Activated CD8-positive, alpha-beta T cell treated with anti-CD3 and anti-CD28 coated beads for 36 hours (primary cell): Measurements from ENCODE around the gene ZBTB25. TPM values are rescaled to one million over a fixed set of nuclear protein-coding genes. Genes with fewer than 3 reads are reported as not detected.

Experiments used
- ATAC-seq: fragments of 200-7000 bp; cut with Tn5 transposase; one replicate; pipeline ENCODE4 v1.10.0; 2021; ENCODE audit warnings: mild to moderate bottlenecking, moderate library complexity
- CTCF ChIA-PET: fragments of 350-600 bp; sonication (Branson Sonifier 250); formaldehyde crosslinking; loops from one replicate; lab custom pipeline; 2021; ENCODE audit warnings: antibody characterized with exemption; lab: Charles Lee
- POLR2A ChIA-PET: fragments of 350-600 bp; sonication (Branson Sonifier 250); formaldehyde crosslinking; loops from one replicate; lab custom pipeline; 2021; ENCODE audit warnings: antibody characterized with exemption; lab: Charles Lee
- DNase-seq: peaks from one replicate; pipeline ENCODE4 v3.0.0-alpha.2; 2020
- H3K27ac Mint-ChIP-seq: one replicate; pipeline ENCODE4 v1.8.0; 2021; ENCODE audit warnings: mild to moderate bottlenecking, mixed read lengths
- H3K27me3 Mint-ChIP-seq: one replicate; pipeline ENCODE4 v1.8.0; 2021; ENCODE audit warnings: mixed read lengths
- H3K36me3 Mint-ChIP-seq: one replicate; pipeline ENCODE4 v1.8.0; 2021; ENCODE audit warnings: low read depth, mixed read lengths
- H3K4me1 Mint-ChIP-seq: one replicate; pipeline ENCODE4 v1.8.0; 2021; ENCODE audit warnings: low read depth, mixed read lengths
- H3K4me3 Mint-ChIP-seq: one replicate; pipeline ENCODE4 v1.8.0; 2021; ENCODE audit warnings: mild to moderate bottlenecking, moderate library complexity, mixed read lengths
- H3K9me3 Mint-ChIP-seq: one replicate; pipeline ENCODE4 v1.8.0; 2021; ENCODE audit warnings: mixed read lengths
- CTCF ChIP-seq: fragments of 200-600 bp; IDR thresholded peaks from one replicate; pipeline ENCODE4 v1.8.0; 2022; ENCODE audit warnings: antibody characterized with exemption, mild to moderate bottlenecking
- intact Hi-C: fragments of 100-400 bp; cut with micrococcal nuclease; formaldehyde crosslinking; loops from one replicate; pipeline ENCODE4 v1.10.0; 2022
- total RNA-seq, 2 experiments: library from RNA; stranded (reverse); gene quantifications; one replicate each; pipeline ENCODE4 v1.2.3, GENCODE V29; 2021

The ZBTB25 gene
- total RNA-seq, 2 experiments from 2014 or later = 58.6 to 58.8 TPM

- no peak overlapping the region for H3K4me3 Mint-ChIP-seq
- no peaks in the 10 kb centered on the region for H3K9me3 Mint-ChIP-seq
- H3K27me3 Mint-ChIP-seq = no peaks in the 10 kb centered on the region
- CTCF ChIA-PET = interaction anchor here (0.7 to 3.3 kb wide), 2 partner anchors 9 to 28 kb away, joined by 4 to 10 read pairs; no protein-coding TSS in a partner anchor
- DNase-seq (no peak), ATAC-seq (no peak)
- intact Hi-C loops = no loop called here
- H3K4me1 Mint-ChIP-seq = peaks cover 11% of the 10 kb centered on the region
- peaks cover 44% of the 10 kb centered on the region for H3K36me3 Mint-ChIP-seq
- no peak overlapping the region for H3K27ac Mint-ChIP-seq
- POLR2A ChIA-PET = no interaction called here
- TF ChIP-seq CTCF = no peak
Observed at GRCh38 chr14:64401949-64402348, 101.7 kb downstream of the ZBTB25 start.

GRCh38 chr14:64400829-64401459 is 102.7 kb downstream of the ZBTB25 start:
- Mint-ChIP-seq H3K4me1 (peaks cover 11% of the 10 kb centered on the region), H3K9me3 (no peaks in the 10 kb centered on the region), H3K36me3 (peaks cover 40% of the 10 kb centered on the region), H3K27ac (no peak overlapping the region), H3K4me3 (no peak overlapping the region), H3K27me3 (no peaks in the 10 kb centered on the region)
- POLR2A ChIA-PET = interaction anchor here (0.7 kb wide), 1 partner anchor 59 kb away, joined by 4 read pairs; no protein-coding TSS in a partner anchor
- no peak for DNase-seq
- no peak for ATAC-seq
- intact Hi-C loops = no loop called here
- CTCF ChIA-PET = interaction anchor here (0.7 to 3.3 kb wide), 6 partner anchors 8 to 78 kb away, joined by 3 to 10 read pairs (median 3); no protein-coding TSS in a partner anchor
- TF ChIP-seq CTCF = no peak

Other genes with a start within 250 kb of the ZBTB25 start
- gene ESR2, start 209.5 kb downstream of the ZBTB25 start, total RNA-seq = under 1 TPM; 0.31 to 0.43 TPM
- 100 to 1,000 TPM; 237 to 241 TPM for gene MTHFD1, start 115.5 kb downstream of the ZBTB25 start, total RNA-seq
- gene AKAP5, start 38.3 kb downstream of the ZBTB25 start, total RNA-seq = 1 to 10 TPM; 1.3 to 1.6 TPM
- gene ZBTB1, start 932 bp upstream of the ZBTB25 start, total RNA-seq = 10 to 100 TPM; 64.7 to 67.8 TPM
- 1 to 10 TPM; 2.9 to 3.6 TPM for gene HSPA2, start 36.9 kb upstream of the ZBTB25 start, total RNA-seq
- gene PPP1R36, start 46.1 kb upstream of the ZBTB25 start, total RNA-seq = under 1 TPM in 1 of 2 experiments, not detected in 1; 0.29 TPM
- gene PLEKHG3, start 200.6 kb upstream of the ZBTB25 start, total RNA-seq = 1 to 10 TPM; 2.7 to 2.8 TPM